ENCODE data around the gene TPBGL.
"Not testable (repeated sequence)": the region's sequence is repeated elsewhere in the genome, so short reads cannot be mapped to it uniquely, and the experiment has no call there.

The TPBGL gene

GRCh38 chr11:75273411-75274391, 33.1 kb downstream of the TPBGL start:
- TF ChIP-seq CTCF (IDR thresholded peaks at IDR 0.05; ENCODE audit: low read depth, low read length): no peak
- no peak for DNase-seq (ENCODE audit: extremely low read depth, low read depth)

- not testable (repeated sequence) for DNase-seq (ENCODE audit: extremely low read depth, low read depth)
Measured at GRCh38 chr11:75274716-75275115, 34.1 kb downstream of the TPBGL start.

GRCh38 chr11:75275581-75275980, 35.0 kb downstream of the TPBGL start:
- no peak for TF ChIP-seq CTCF (IDR thresholded peaks at IDR 0.05; ENCODE audit: low read depth, low read length)
- no peak for DNase-seq (ENCODE audit: extremely low read depth, low read depth)

- no peak for DNase-seq (ENCODE audit: extremely low read depth, low read depth)
- TF ChIP-seq CTCF (IDR thresholded peaks at IDR 0.05; ENCODE audit: low read depth, low read length): no peak
Measured at GRCh38 chr11:75276186-75276585, 35.6 kb downstream of the TPBGL start.

GRCh38 chr11:75276686-75277085, 36.1 kb downstream of the TPBGL start:
- DNase-seq (ENCODE audit: extremely low read depth, low read depth): no peak
- TF ChIP-seq CTCF (IDR thresholded peaks at IDR 0.05; ENCODE audit: low read depth, low read length): no peak

- TF ChIP-seq CTCF (IDR thresholded peaks at IDR 0.05; ENCODE audit: low read depth, low read length): no peak
- no peak for DNase-seq (ENCODE audit: extremely low read depth, low read depth)
Measured at GRCh38 chr11:75277211-75277805, 36.7 kb downstream of the TPBGL start.

GRCh38 chr11:75277991-75278790, 37.6 kb downstream of the TPBGL start:
- no peak for TF ChIP-seq CTCF (IDR thresholded peaks at IDR 0.05; ENCODE audit: low read depth, low read length)
- no peak for DNase-seq (ENCODE audit: extremely low read depth, low read depth)
